GM11168 (cell line): ENCODE results near the gene NFIB.

ENCODE experiments used
- in situ Hi-C: fragments of 300-500 bp; cut with MboI; formaldehyde crosslinking; loops from one replicate; pipeline ENCODE4 v1.12.0; 2022; ENCODE audit warnings: low sequenced_read_pairs; ENCODE audit not compliant: unreplicated experiment

NFIB gene

DNA sequence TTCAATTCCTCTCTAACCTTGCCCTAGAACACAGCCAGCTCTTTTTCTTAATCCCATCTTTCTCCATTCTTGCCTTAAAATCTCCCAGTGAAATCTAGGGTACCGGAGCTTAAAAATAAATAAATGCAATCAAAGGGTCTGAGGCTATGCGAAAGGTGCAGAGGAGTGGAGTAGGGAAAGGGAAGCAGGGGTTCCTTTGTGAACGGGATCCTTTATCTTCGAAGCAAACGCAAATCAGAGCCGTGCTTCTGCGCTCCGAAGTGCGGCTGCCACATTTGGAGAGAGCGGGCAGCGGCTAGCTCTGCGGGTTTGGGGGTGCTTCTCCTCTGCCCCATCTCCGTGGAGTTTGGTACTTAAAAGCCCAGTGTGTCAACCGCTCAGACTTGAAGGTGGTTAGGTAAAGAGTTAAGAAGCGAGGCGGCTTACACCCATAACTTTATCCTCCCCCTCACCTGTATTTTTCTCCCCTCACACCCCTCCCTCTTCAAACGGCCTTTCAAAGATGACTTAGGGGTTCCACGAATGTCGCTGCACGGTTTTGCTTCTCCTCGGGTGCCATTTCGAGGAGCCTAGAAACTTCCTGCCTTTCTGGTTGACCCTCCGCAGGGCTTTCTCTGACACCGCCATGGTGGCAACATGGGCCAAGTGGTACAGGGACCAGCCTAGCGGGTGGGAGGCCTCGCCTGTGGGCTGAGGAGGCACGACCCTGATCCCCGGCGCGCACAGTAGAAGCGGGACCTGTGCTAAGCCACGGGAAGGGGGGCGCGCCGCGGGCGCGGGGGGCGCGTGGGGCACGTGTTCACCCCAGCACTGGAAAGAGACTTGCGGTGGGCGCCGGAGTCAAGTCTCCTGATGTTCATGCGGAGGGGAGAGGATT is 31.7 kb upstream of the NFIB start:
- in situ Hi-C loops = no loop called here

DNA sequence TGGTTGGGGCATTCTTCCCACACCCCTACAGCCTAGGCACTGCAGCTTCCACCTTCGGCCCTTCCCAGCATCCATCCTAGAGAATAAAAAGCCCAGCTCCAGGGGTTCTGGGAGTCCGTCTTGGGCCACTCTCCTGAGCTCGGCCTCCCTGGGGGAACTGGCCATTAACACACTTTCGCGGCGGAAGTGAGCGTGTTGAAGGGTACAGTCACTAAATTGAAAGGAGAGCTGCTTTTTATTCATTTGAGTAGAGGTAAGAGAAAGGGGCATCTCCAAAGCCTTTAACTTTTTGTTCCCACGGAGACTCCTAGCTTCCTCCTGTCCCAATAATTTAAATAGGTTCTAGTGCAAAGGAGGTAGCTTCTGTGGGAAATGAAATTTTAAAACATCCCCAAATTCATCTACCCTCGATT is 31.0 kb upstream of the NFIB start:
- in situ Hi-C loops = no loop called here

DNA sequence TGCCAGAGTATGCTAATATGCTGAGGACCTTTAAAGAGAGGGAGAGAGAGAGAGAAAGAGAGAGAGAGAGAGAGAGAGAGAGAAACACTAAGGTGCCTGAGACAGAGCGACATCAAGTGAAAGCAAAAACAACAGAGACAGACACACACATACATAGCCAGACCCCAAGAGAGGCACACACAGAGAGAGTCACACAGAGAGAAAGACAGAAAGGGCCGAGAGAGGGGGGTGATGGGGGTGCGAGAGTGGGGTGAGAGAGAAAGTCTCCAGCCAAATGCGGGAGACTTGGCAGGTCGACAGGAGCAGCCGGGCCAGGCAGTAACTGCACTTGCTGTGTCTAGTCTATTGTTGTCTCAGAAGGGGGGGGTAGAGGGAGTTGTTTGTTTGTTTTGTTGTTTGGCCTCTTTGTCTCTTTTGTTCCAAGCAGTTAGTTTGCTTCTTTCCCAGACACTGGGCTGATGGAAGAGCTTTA is 30.1 kb upstream of the NFIB start:
- in situ Hi-C loops = no loop called here

DNA sequence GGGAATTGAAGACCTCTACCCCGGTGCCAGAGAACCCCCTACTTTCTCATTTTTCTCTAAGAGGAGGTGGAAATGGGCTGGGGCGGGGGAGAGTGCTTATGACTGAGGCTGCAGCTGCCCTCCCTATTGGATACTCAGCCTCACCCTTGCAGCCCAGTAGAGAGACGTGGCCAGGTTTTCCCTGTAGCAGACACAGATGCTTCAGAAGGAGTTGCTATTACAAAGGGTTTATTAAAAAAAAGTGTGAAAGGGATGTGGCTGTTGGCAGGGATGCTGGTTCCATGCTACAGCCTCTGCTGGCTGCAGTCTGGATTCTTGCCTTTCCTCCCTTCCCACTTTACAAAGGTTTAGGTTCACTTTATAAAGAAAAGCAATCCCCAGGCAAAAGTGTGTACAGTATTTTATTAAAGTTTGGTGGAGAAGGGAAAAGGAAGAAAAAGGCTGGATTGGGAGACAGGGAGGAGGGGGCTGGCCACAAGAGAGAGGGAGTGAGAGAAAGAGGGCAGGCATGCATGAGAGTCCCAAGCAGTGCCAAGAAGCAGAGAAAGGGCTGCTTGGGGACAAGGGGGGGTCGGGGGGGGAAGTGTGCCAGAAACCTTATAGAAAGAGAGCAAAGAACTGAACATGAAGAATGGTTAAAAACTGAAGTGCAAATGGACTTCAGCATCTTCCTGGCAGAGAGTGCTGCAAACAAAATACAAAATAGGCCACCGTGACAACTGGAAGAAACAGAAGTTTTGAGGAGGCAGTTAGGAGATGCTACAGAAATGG is 29.5 kb upstream of the NFIB start:
- in situ Hi-C loops = no loop called here

DNA sequence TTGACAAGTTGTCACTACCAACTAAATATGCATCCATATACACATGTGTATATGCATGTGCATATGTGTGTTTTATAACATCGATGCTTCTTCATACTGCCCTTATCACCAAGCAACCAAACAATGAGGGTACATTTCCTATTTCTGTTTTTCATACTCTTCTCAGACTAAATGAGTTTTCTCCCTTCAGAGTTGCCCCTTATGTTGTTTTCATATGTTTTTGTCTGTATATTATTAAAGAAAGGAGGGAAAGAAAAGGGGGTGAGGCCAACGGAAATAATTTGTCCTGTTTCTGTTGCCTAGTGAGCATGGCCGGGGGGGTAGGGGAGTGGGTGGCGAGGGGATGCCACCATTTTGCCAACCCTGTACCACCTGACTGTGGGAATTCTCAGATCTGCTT is 28.8 kb upstream of the NFIB start:
- in situ Hi-C loops = no loop called here

DNA sequence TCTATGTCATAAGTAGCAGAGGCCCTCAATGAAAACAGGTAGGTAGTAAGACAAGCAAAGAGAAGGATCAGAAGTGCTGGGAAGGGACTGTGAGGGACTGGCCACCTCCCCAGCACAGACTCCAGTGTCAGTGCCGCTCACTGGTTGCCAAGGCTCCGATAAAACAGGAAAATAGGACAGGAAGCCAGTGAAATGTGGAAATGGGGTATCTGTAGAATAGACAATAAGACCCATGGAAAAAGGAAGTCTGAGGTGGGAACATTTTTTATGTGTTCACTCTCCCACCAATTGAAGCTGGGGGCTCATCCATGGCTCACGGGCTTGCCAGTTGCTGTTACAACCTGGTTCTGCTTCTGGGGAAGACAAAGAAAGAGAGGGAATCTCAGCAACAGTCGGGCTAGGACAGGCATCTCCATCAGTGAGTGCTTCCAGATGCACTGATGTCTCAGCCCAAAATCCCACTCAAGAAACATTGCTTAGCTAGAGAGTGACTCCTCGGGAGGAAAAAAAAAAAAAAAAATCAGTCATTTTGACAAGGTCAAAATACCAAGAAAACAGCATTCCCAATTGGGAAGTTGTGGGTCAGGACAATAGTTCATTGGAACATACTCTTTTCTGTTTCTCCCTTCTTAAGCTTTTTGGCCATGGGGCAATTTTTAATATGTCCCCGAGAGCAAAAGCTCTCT is 27.6 kb upstream of the NFIB start:
- in situ Hi-C loops = no loop called here

DNA sequence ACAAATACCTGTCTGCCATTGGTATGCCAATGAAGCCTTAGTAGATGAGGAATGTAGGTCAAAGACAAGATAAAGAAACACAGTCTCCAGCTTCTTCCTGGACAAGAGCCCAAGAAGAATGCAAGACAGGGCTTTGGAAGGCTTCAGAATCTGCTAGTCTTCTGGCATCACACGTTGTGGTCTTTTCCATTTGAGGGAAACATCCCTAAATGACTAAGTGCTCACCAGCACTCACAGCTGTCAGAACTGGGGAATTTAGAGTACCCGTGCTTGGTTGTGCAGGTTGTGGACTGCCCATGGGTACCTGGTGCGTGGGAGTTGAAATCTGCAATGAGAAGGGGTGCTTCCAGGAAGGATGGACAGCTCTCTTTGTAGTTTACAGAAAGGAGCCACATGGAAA is 27.1 kb upstream of the NFIB start:
- in situ Hi-C loops = no loop called here

DNA sequence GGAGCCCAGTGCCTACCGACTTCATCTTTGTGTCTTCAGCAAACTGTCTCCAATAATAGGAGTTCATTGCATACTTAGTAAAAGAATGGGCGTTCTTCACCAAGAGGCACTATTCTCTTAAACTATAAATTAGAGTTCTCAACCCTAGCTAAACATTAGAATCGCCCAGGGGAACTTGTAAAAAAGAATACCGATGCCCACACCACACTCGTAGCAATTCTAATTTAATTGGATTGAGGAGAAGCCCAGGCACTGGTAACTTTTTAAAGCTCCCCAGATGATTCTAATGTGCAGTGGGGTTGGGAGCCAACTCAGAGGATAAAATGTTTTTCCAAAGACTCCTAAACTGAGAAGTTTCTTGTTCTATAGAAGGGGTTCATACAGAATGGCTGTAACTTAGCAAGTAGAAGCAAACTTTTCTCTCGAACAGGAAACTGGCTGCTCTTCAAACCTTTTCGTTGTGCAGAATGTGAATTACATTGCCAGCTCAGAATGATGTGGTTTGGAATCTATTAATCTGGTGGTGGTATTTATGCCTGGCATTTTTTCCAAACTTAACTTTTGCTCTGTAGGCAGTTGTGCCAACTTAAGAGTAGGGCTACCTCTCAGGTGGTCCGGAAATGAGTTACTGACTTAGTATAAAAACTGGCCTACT is 26.4 kb upstream of the NFIB start:
- in situ Hi-C loops = no loop called here

DNA sequence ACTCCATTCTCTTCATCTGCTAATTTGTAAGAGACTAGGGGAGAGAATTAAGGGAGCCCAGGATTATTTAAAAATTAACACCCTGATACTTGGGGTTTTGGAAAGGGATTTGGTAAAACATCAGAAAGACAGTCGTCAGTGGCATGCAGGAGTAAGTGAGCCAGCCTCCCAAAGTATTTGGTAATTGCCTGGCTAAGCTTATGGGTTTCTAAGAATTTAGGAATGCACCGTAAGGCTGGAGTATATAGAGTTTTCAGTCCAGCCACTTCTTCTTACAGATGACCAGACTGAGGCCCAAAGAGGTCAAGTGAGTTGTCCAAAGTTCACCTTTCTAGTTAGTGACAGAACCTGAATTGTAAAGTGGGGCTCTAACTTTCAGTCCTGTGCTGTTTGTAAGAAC is 25.8 kb upstream of the NFIB start:
- in situ Hi-C loops = no loop called here

DNA sequence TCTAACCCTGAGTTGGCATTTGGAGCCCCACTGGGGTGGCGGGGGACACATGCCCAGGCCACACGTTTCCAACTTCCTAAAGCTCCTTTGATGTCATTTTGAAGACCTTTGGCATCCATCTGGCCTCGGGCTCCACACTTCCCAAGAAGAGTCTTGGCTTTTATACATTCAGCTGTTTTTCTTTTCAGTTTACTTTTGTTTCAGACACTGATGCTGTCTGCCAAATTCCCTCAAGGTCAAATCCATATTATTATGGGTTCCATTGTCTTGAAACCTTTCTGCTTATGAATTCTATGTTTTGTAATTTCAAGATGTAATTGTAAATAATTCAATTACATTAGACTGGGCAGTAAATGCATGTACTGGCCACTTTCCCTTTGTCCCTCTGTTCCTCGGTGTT is 23.7 kb upstream of the NFIB start:
- in situ Hi-C loops = no loop called here

DNA sequence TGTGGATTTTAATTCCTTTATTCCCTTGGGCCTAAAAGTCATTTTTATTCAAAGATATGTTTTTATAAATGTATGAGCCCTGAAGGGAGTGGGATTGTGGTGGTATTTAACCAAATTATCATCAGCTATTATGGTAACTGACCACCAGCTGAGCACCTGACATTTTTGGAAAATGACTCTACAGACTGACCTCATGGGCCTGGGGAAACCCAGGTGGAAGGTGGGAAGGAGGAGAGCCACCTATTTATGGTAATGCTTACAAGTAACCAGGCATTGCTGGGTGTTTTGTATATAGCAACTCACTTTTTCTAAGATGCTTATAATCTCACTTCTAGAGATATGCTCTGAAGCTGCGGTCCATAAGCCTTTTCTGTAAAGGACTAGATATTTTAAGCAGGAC is 22.3 kb upstream of the NFIB start:
- in situ Hi-C loops = no loop called here

DNA sequence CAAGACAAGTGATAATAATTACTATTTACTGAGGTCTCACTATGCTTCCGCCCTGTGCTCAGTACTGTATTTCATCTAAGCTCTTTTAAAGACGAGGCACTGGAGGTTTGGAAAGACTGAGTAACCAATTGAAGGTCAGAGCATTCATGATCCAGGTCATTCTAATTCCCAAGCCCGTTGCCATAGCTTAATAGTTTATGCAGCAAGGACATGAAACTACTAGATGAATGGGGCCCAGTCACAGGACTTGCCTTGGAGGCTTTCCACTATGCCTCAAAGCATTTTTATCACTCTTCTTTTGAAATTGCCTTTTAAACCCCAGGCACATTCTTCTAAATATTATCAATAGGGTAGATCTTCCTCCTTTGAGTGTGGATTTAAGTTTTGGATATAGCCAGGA is 17.2 kb upstream of the NFIB start:
- in situ Hi-C loops = no loop called here

DNA sequence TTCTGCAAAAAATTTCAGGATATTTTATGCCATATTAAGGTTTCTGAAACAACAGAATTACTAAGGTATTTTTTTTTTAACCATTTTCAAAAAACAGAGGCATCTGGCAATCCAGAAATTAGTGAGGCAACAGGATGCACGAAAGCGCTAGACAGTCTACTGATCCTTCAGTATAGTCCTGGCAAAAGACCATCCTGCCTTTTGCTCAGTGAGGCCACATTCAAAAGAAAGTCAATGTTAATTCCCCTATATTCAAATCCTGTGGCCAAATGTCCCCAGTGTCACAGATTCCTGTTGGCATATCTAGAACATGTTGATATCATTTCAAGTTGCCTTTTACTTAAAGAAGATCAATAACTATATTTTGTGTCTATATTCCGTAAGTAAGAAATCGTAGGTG is 13.1 kb upstream of the NFIB start:
- in situ Hi-C loops = no loop called here

DNA sequence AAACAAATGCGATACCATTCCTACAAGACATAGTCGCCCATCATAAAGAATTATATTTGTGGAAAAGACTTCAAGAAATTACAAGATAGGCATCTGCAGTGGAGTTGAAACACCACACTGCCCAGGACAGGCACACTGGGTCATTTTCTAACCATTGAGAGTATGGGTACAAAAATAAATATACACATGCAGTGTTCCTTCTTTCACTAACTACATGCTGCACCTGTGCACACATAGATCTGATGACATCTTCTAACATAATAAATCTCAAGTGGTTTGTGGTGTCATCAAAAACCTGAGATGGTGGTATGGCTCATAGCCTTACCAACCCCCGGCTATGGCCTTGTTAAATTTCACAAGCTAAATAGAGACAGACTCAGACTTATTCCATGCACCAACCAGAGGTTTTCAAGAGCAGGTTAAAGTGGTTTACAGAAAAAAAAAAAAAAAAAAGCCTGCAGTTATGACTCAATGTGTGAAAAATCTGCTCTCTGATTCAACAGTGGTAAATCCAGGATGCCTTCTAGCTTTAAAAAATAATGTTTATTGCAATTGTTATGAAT is 12.4 kb upstream of the NFIB start:
- in situ Hi-C loops = no loop called here

DNA sequence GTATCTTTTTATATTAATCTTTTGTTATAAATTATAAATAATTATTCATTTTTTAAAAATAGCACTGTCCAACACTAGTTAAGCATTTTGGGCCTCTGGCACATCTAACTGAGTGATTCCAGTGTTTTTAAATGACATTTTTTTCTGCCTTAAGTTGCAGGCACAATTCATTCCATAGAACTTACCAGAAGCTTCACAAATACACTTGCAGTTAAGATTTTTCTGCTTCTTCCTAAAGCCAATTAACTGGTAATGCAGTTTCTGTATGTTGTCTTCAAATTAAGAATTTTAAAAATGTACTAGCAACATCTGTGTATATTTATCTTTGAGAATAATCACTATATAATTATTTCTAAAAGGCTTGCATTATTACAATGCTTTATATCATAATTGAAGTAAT is 11.2 kb upstream of the NFIB start:
- in situ Hi-C loops = no loop called here

DNA sequence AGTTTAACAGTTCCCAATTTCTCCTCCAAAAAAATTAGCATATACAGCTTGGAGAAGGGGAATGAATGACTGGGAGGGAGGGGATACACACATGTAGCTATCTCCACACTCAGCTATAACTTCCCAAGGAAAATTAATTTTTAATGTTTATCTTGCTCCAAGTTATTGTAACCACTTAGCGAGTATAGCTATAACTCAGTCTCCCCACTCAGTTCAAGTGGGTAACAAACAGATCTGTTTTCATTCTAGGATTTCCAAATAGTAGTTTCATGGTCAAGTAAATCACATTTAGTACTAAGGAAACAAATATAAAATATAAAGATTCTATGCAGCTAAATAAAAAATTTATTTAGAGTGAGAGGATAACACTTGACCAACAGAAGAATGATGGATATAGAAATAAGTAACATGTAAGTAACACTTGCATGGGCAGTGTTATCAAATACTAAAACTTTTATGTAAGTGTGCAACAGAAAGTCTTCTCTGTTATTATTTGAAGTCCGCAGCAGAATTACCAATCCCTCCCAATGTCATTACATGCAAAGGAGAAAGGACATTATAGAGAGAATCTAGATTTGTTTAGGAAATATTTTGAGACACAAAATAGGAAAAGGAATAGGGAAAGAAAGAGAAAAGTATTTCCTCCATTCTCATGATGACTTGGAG is 10.2 kb upstream of the NFIB start:
- in situ Hi-C loops = no loop called here

DNA sequence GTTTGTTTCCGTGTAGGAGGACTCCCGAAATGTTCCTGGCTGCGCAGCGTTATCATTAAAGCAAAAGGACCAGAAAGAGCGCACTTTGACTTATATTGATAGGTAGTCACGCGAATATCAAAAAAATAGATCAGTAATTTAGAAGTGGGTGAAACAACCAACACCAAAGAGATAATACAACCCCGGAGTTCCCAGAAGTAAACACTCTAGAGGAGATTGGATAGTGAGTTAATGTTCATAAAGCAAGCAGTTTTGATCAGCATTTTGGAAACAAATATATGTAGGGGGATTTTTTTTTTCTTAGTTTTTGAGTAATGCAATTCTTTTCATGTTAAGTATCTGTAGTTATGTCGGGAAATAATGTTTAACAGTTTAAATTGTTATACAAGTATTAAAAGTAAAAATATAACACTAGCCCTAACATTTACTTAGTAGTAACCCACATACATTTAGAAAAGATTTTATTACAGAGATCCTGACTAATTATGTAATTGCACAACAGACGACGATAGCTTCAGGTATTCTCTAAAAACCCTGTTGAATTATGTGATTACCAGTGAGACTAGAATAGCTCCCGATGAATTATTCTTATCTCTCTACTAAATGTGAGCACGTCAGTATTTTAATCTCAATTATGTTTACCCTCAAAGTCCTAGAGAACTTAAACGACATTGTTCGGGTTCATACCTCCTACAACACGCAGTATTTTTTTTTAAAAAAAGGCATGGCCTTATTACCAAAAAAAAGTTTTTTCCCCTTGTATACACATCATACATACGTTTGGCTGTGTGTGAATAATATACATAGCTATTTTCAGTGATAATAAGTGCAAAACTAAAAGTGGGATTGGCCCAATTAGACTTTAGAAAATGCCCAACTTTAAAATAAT is 9.4 kb upstream of the NFIB start:
- in situ Hi-C loops = no loop called here

DNA sequence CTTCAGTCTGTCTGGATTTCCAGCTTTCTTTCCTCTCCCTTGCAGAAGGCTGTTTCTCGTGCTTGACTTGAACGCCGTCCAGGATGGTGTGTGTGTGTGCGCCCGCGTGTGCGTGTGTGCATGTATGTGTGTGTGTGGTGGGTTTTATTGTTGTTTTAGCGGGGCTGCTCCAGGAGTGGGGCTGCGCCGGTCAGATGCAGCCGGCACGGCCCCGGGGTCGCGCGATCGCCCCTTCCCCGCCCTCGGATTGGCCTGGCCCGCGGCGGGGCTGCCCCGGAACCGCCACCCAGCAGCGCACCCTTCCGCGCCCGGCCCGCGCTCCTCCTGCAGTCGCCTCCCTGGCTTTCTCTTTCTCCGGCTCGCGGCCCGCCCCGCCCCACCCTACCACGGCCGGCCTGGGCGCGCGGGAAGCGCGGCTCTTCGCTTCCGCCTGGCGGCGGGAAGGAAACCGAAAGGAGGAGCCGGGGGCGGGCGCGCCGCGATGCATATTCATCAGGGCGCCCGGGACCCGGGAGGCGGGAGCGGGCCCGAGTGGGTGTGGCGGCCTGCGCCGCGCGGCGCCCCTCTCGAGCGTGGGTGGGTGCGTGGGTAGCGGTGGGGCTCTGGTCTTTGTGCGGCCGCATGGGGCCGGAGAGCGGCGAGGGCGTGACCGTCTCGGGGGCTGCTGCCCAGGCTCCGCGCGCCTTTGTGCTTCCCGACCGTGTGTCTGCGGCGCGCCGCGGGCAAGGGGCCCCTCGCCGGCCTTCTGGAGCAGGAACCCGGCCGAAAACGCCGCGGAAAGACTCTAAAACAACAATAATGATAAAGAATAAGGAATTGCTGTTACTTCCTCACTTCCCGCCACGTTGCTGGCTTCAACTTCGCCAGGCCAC is 8.5 kb upstream of the NFIB start:
- in situ Hi-C loops = no loop called here
